HepG2 (cell line): Measurements from ENCODE around the gene PTH. TPM values are rescaled to one million over a fixed set of nuclear protein-coding genes. Genes with fewer than 3 reads are reported as not detected.

Experiments used
- ATF3 ChIP-seq: sonication (generic); formaldehyde crosslinking; IDR thresholded peaks from 2 replicates; pipeline ENCODE4 v1.4.0; 2020; ENCODE audit warnings: missing genetic modification reagents
- BHLHE40 ChIP-seq: IDR thresholded peaks from 2 replicates; pipeline ENCODE4 v1.6.1; 2011; ENCODE audit warnings: low read length, improper control_type of control experiment
- CREB1 ChIP-seq, 2 experiments: fragments of 450-650 bp in 1 of 2; IDR thresholded peaks; 2 replicates each; pipeline ENCODE4 v1.6.1; 2016 to 2017; ENCODE audit warnings: control low read depth in 1 of 2, mild to moderate bottlenecking in 1 of 2, missing compliant biosample characterization in 1 of 2, missing genetic modification characterization in 1 of 2
- HOXA7 ChIP-seq: sonication (generic); formaldehyde crosslinking; IDR thresholded peaks from 2 replicates; pipeline ENCODE4 v1.8.1; 2022; ENCODE audit warnings: mild to moderate bottlenecking, missing genetic modification reagents, moderate library complexity
- HOXD1 ChIP-seq: sonication (generic); formaldehyde crosslinking; IDR thresholded peaks from 2 replicates; pipeline ENCODE4 v1.5.0; 2020; ENCODE audit warnings: missing genetic modification reagents
- MBD4 ChIP-seq: IDR thresholded peaks from 2 replicates; pipeline ENCODE4 v1.6.1; 2012; ENCODE audit warnings: low read length, inconsistent platforms, borderline replicate concordance
- SMAD9 ChIP-seq: sonication (generic); formaldehyde crosslinking; IDR thresholded peaks from 2 replicates; pipeline ENCODE4 v1.5.1; 2020; ENCODE audit warnings: mild to moderate bottlenecking, missing genetic modification reagents
- TARDBP ChIP-seq: sonication (generic); formaldehyde crosslinking; IDR thresholded peaks from 2 replicates; pipeline ENCODE4 v1.8.0; 2022; ENCODE audit warnings: mild to moderate bottlenecking, missing genetic modification reagents
- YEATS2 ChIP-seq: sonication (generic); formaldehyde crosslinking; IDR thresholded peaks from 2 replicates; pipeline ENCODE4 v1.4.0; 2020; ENCODE audit warnings: missing genetic modification reagents, borderline replicate concordance
- ZFY ChIP-seq: sonication (generic); formaldehyde crosslinking; IDR thresholded peaks from 2 replicates; pipeline ENCODE4 v1.4.0; 2020; ENCODE audit warnings: missing genetic modification reagents
- ZHX2 ChIP-seq, 2 experiments: sonication (generic) in 1 of 2; formaldehyde crosslinking in 1 of 2; IDR thresholded peaks; 2 replicates each; pipeline versions ENCODE4 v1.6.1 to v1.9.0; 2014 to 2022; ENCODE audit warnings: antibody characterized with exemption in 1 of 2, borderline replicate concordance in 1 of 2, inconsistent platforms in 1 of 2, low read depth in 1 of 2, missing genetic modification reagents in 1 of 2
- ZNF225 ChIP-seq: sonication (generic); formaldehyde crosslinking; IDR thresholded peaks from 2 replicates; pipeline ENCODE4 v1.4.0; 2020; ENCODE audit warnings: mild to moderate bottlenecking, missing genetic modification reagents
- ZNF275 ChIP-seq: sonication (generic); formaldehyde crosslinking; IDR thresholded peaks from 2 replicates; pipeline ENCODE4 v1.8.0; 2022; ENCODE audit warnings: missing genetic modification reagents, mild to moderate bottlenecking, inconsistent platforms, borderline replicate concordance
- ZNF317 ChIP-seq: sonication (generic); formaldehyde crosslinking; IDR thresholded peaks from 2 replicates; pipeline ENCODE4 v1.5.0; 2020; ENCODE audit warnings: mild to moderate bottlenecking, missing genetic modification reagents
- ZNF33A ChIP-seq: sonication (generic); formaldehyde crosslinking; IDR thresholded peaks from 2 replicates; pipeline ENCODE4 v1.5.1; 2020; ENCODE audit warnings: missing genetic modification reagents, mild to moderate bottlenecking, moderate library complexity, borderline replicate concordance
- ZNF564 ChIP-seq: sonication (generic); formaldehyde crosslinking; IDR thresholded peaks from 2 replicates; pipeline ENCODE4 v1.8.1; 2023; ENCODE audit warnings: mild to moderate bottlenecking, missing genetic modification reagents
- ZNF577 ChIP-seq: sonication (generic); formaldehyde crosslinking; IDR thresholded peaks from 2 replicates; pipeline ENCODE4 v1.4.0; 2020; ENCODE audit warnings: mild to moderate bottlenecking, low read depth, missing genetic modification reagents, borderline replicate concordance
- ZNF614 ChIP-seq: IDR thresholded peaks from 2 replicates; pipeline ENCODE4 v1.6.1; 2018; ENCODE audit warnings: missing biosample characterization, missing genetic modification reagents, inconsistent platforms, borderline replicate concordance
- ZNF761 ChIP-seq: sonication (generic); formaldehyde crosslinking; conservative IDR thresholded peaks from 2 replicates; pipeline ENCODE4 v1.4.0; 2020; ENCODE audit warnings: mild to moderate bottlenecking, missing genetic modification reagents
- polyA plus RNA-seq, 8 experiments: library from polyadenylated mRNA; depleted of rRNA in 3 of 8; stranded (reverse) in 7 of 8; unstranded in 1 of 8; fragments of >200 nt; fragmentation: Illumina TruSeq in 4 of 8; extraction: Trizol in 4 of 8; gene quantifications; 2 replicates each; pipeline versions ENCODE4 v1.2.1 to v1.2.3, GENCODE V29; 2011 to 2016; ENCODE audit warnings: low read depth in 4 of 8, missing spikeins in 1 of 8, mixed read lengths in 1 of 8; ENCODE audit not compliant: insufficient read depth in 1 of 8
- total RNA-seq, 5 experiments: library from RNA; depleted of rRNA; stranded (reverse); fragments of >200 nt; fragmentation: Illumina TruSeq; extraction: Trizol; gene quantifications; 2 replicates each; pipeline ENCODE4 v1.2.3, GENCODE V29; 2016; ENCODE audit warnings: low read depth in 1 of 5

Gene PTH
- total and polyA plus RNA-seq, 2 of the 13 experiments (the other 11 are each of a cell fraction or from before 2014, with no cell fraction given): not detected

- TF ChIP-seq CREB1 (IDR thresholded peaks at IDR 0.05) (no peak), CREB1 (CRISPR knock-in tag; IDR thresholded peaks at IDR 0.05) (0 out of 2 replicates have a peak, but pooled peaks have one; percentile 20), ZHX2 (IDR thresholded peaks at IDR 0.05; ENCODE audit: low read depth) (0 out of 2 replicates have a peak, but pooled peaks have one; percentile 39), ZHX2 (CRISPR knock-in tag; IDR thresholded peaks at IDR 0.05; ENCODE audit: borderline replicate concordance) (no peak; the same call in 1 of the 2 replicates), BHLHE40 (0 out of 2 replicates have a peak, but pooled peaks have one; percentile 5), ZNF33A (CRISPR knock-in tag) (no peak), HOXD1 (CRISPR knock-in tag) (no peak), ATF3 (CRISPR knock-in tag) (0 out of 2 replicates have a peak, but pooled peaks have one; percentile 15), SMAD9 (CRISPR knock-in tag) (0 out of 2 replicates have a peak, but pooled peaks have one; percentile 70), ZFY (CRISPR knock-in tag) (peak; percentile 84), ZNF564 (CRISPR knock-in tag) (0 out of 2 replicates have a peak, but pooled peaks have one; percentile 26), TARDBP (CRISPR knock-in tag) (peak; percentile 55), ZNF275 (CRISPR knock-in tag) (no peak), ZNF577 (0 out of 2 replicates have a peak, but pooled peaks have one; percentile 57), ZNF317 (CRISPR knock-in tag) (0 out of 2 replicates have a peak, but pooled peaks have one; percentile 20), YEATS2 (CRISPR knock-in tag) (peak; percentile 98), ZNF761 (no peak), HOXA7 (no peak), MBD4 (no peak), ZNF614 (CRISPR knock-in tag) (peak; percentile 84; the same call in 1 of the 2 replicates), ZNF225 (CRISPR knock-in tag) (peak; percentile 64; the same call in 1 of the 2 replicates)
These were observed 32.7 kb downstream of the PTH start, which contains the start of gene BTBD10 (continued) for GRCh38 chr11:13462901-13463778.
